KMS-11 (cell line): ENCODE results near the gene CTIF.

Source experiments
- H2AFZ ChIP-seq: fragments of 200-600 bp; sonication (generic); 2 replicates; pipeline ENCODE4 v1.6.1; 2016; ENCODE audit warnings: antibody characterized with exemption, mixed run types, low read depth
- H3K27ac ChIP-seq: fragments of 200-600 bp; sonication (generic); 2 replicates; pipeline ENCODE4 v1.6.1; 2016; ENCODE audit warnings: mild to moderate bottlenecking, mixed run types
- H3K27me3 ChIP-seq: fragments of 200-600 bp; sonication (generic); 2 replicates; pipeline ENCODE4 v1.6.1; 2017; ENCODE audit warnings: mild to moderate bottlenecking, low read depth, mixed run types, moderate library complexity; ENCODE audit not compliant: insufficient read depth
- H3K36me3 ChIP-seq: fragments of 200-600 bp; sonication (generic); 2 replicates; pipeline ENCODE4 v1.6.1; 2017; ENCODE audit warnings: mild to moderate bottlenecking, mixed run types; ENCODE audit not compliant: insufficient read depth
- H3K4me1 ChIP-seq: fragments of 200-600 bp; sonication (generic); 2 replicates; pipeline ENCODE4 v1.6.1; 2016; ENCODE audit warnings: mild to moderate bottlenecking, low read depth, mixed run types; ENCODE audit not compliant: poor library complexity, severe bottlenecking
- H3K4me2 ChIP-seq: fragments of 200-600 bp; sonication (generic); 2 replicates; pipeline ENCODE4 v1.7.0; 2016; ENCODE audit warnings: mild to moderate bottlenecking, mixed run types
- H3K4me3 ChIP-seq: fragments of 200-600 bp; sonication (generic); IDR thresholded peaks from 2 replicates; pipeline ENCODE4 v1.6.1; 2017; ENCODE audit warnings: low read depth, low read length, mixed read lengths; ENCODE audit not compliant: insufficient read depth
- H3K79me2 ChIP-seq: fragments of 200-600 bp; sonication (generic); 2 replicates; pipeline ENCODE4 v1.6.1; 2016; ENCODE audit warnings: low read depth, mixed run types; ENCODE audit not compliant: insufficient read depth
- H3K9ac ChIP-seq: fragments of 200-600 bp; sonication (generic); 2 replicates; pipeline ENCODE4 v1.6.1; 2016; ENCODE audit warnings: mild to moderate bottlenecking, mixed run types
- H4K20me1 ChIP-seq: fragments of 200-600 bp; sonication (generic); 2 replicates; pipeline ENCODE4 v1.6.1; 2016; ENCODE audit warnings: mild to moderate bottlenecking, mixed run types; ENCODE audit not compliant: insufficient read depth
- CTCF ChIP-seq: fragments of 200-600 bp; sonication (generic); conservative IDR thresholded peaks from 2 replicates; pipeline ENCODE4 v1.6.1; 2017; ENCODE audit warnings: low read depth, mild to moderate bottlenecking, antibody characterized with exemption, low read length, moderate library complexity, mixed read lengths

The CTIF gene

GRCh38 chr18:48637081-48637990 is 98.5 kb downstream of the CTIF start:
- H3K27me3 ChIP-seq, result no peaks in the 10 kb centered on the region
- TF ChIP-seq CTCF, result no peak
- H3K4me3 ChIP-seq, result no peak overlapping the region
- no peaks in the 10 kb centered on the region for H3K4me1 ChIP-seq
- H3K27ac ChIP-seq, result no peak overlapping the region
- H4K20me1 ChIP-seq, result no peaks in the 10 kb centered on the region
- H3K36me3 ChIP-seq, result no peaks in the 10 kb centered on the region
- H3K4me2 ChIP-seq, result no peak overlapping the region
- H2AFZ ChIP-seq, result no peak overlapping the region
- no peak overlapping the region for H3K9ac ChIP-seq
- H3K79me2 ChIP-seq, result no peaks in the 10 kb centered on the region

DNA sequence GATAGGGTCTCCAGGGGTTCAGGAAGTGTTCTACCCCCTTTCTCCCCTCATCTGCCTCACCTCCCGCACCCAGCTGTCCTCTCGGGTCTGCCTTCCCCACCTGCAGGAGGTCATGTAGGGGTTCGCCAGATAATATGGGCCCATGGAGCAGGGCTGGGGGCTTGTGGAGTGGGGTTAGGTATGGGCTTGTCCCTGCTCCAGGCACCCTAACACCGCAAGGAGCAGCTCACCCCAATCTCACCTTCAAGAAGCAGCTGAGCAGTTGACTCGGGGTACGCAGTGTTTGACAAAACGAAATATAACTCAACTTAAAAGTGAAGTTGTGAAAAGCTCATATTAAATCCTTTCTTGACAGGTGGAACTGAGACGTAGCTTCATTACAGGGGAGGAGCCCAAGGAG is 99.6 kb downstream of the CTIF start:
- no peaks in the 10 kb centered on the region for H3K27me3 ChIP-seq
- H3K9ac ChIP-seq, result no peak overlapping the region
- H3K79me2 ChIP-seq, result no peaks in the 10 kb centered on the region
- no peak overlapping the region for H3K4me3 ChIP-seq
- no peaks in the 10 kb centered on the region for H3K4me1 ChIP-seq
- H4K20me1 ChIP-seq, result no peaks in the 10 kb centered on the region
- no peak overlapping the region for H2AFZ ChIP-seq
- TF ChIP-seq CTCF, result no peak
- H3K27ac ChIP-seq, result no peak overlapping the region
- no peaks in the 10 kb centered on the region for H3K36me3 ChIP-seq
- H3K4me2 ChIP-seq, result no peak overlapping the region

DNA sequence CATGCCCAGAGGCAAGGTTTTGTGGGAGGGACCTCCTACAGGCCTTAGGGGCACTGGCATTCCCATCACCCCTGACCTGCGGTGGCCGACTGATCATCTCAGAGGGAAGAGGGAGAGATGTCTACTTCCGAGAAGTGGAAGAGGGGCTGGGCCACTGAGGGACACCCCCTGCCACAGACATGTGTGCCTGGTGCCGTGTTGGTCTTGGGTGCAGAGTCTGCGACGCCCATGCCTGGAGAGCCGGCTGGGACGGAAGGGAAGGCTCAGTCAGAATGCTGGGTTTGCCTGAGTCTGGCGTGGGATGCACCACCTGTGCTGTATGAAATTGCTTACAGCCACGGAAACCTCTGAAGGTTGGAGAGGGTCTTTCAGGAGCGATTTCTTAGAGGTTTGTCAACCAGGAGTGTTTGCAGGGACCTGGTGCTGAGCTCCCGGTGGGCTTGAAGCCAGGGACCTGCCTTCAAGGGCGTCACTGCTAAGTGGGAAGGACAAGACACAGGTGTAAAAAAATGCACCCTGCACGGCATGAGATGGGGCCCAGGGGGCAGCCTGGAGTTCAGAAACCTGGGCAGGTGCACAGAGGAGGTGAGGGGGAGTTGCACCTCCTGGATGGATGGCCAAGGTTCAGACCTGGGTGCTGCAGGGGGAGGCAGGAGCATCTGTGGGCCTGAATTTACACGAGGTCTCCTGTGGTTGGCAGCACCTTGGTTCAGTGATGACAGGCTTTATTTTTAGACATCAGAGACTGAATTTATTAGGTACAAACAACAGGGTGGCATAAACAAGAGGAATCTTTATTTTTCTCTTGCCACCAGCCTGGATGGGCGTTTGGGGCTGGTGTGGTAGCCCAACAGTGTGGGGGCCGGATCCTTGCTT is 100.3 kb downstream of the CTIF start:
- no peak overlapping the region for H3K27ac ChIP-seq
- no peak overlapping the region for H3K4me3 ChIP-seq
- H3K4me1 ChIP-seq, result no peaks in the 10 kb centered on the region
- no peak for TF ChIP-seq CTCF
- no peaks in the 10 kb centered on the region for H4K20me1 ChIP-seq
- no peak overlapping the region for H3K9ac ChIP-seq
- no peaks in the 10 kb centered on the region for H3K27me3 ChIP-seq
- no peak overlapping the region for H3K4me2 ChIP-seq
- H3K79me2 ChIP-seq, result no peaks in the 10 kb centered on the region
- no peak overlapping the region for H2AFZ ChIP-seq
- no peaks in the 10 kb centered on the region for H3K36me3 ChIP-seq

GRCh38 chr18:48639772-48640432 is 101.1 kb downstream of the CTIF start:
- peak; percentile 32 for TF ChIP-seq CTCF
- Histone ChIP-seq H2AFZ (no peak overlapping the region), H3K9ac (no peak overlapping the region), H4K20me1 (no peaks in the 10 kb centered on the region), H3K36me3 (no peaks in the 10 kb centered on the region), H3K27me3 (no peaks in the 10 kb centered on the region), H3K4me1 (no peaks in the 10 kb centered on the region), H3K4me3 (no peak overlapping the region), H3K27ac (no peak overlapping the region), H3K4me2 (no peak overlapping the region), H3K79me2 (no peaks in the 10 kb centered on the region)
